CD4-positive, alpha-beta memory T cell (primary cell): ENCODE results near the gene ZNF217. TPM values are rescaled to one million over a fixed set of nuclear protein-coding genes. Genes with fewer than 3 reads are reported as not detected.
"Not testable (repeated sequence)": the region's sequence is repeated elsewhere in the genome, so short reads cannot be mapped to it uniquely, and the experiment has no call there.

Experiments
- CTCF ChIA-PET: fragments of 350-600 bp; sonication (Branson Sonifier 250); formaldehyde crosslinking; loops from one replicate; lab custom pipeline; 2021; ENCODE audit warnings: inconsistent platforms; ENCODE audit not compliant: partially characterized antibody; lab: Charles Lee
- POLR2A ChIA-PET: fragments of 350-600 bp; sonication (Branson Sonifier 250); formaldehyde crosslinking; loops from one replicate; lab custom pipeline; 2021; ENCODE audit not compliant: partially characterized antibody; lab: Charles Lee
- DNase-seq, 5 donors: peaks; one replicate each; pipeline versions ENCODE4 v3.0.0 to v3.0.0-alpha.2; 2020 to 2022; ENCODE audit warnings: mixed read lengths in 1 of 5
- H3K27ac ChIP-seq: one replicate; pipeline ENCODE4 v1.7.0; 2013; ENCODE audit warnings: low read depth, low read length
- H3K27me3 ChIP-seq: 2 replicates; pipeline ENCODE4 v1.7.0; 2013; ENCODE audit warnings: mild to moderate bottlenecking, low read length, moderate library complexity; ENCODE audit not compliant: insufficient read depth
- H3K36me3 ChIP-seq: 2 replicates; pipeline ENCODE4 v1.7.0; 2013; ENCODE audit warnings: mild to moderate bottlenecking, low read length, moderate library complexity; ENCODE audit not compliant: insufficient read depth
- H3K4me1 ChIP-seq: 2 replicates; pipeline ENCODE4 v1.7.0; 2013; ENCODE audit warnings: mild to moderate bottlenecking, low read length, moderate library complexity; ENCODE audit not compliant: insufficient read depth
- H3K4me3 ChIP-seq, 2 donors: one replicate each; pipeline ENCODE4 v1.7.0; 2013; ENCODE audit warnings: low read length in 2 of 2, mild to moderate bottlenecking in 1 of 2
- H3K9me3 ChIP-seq, 2 donors: one replicate each; pipeline ENCODE4 v1.7.0; 2013; ENCODE audit warnings: low read length in 2 of 2, control low read depth in 1 of 2; ENCODE audit not compliant: control insufficient read depth in 1 of 2
- H3K27ac Mint-ChIP-seq, 7 donors: one replicate each; pipeline ENCODE4 v1.8.0; 2020 to 2021; ENCODE audit warnings: mixed read lengths in 7 of 7, mild to moderate bottlenecking in 6 of 7, inconsistent platforms in 3 of 7, moderate library complexity in 3 of 7
- H3K27me3 Mint-ChIP-seq, 2 donors: one replicate each; pipeline ENCODE4 v1.8.0; 2020 to 2021; ENCODE audit warnings: mixed read lengths in 2 of 2
- H3K36me3 Mint-ChIP-seq, 2 donors: one replicate each; pipeline ENCODE4 v1.8.0; 2020 to 2021; ENCODE audit warnings: mixed read lengths in 2 of 2, inconsistent platforms in 1 of 2, mild to moderate bottlenecking in 1 of 2
- H3K4me1 Mint-ChIP-seq, 4 donors: one replicate each; pipeline ENCODE4 v1.8.0; 2020 to 2021; ENCODE audit warnings: mixed read lengths in 4 of 4, mild to moderate bottlenecking in 1 of 4
- H3K4me3 Mint-ChIP-seq, 8 donors: one replicate each; pipeline ENCODE4 v1.8.0; 2020 to 2021; ENCODE audit warnings: mixed read lengths in 8 of 8, mild to moderate bottlenecking in 7 of 8, moderate library complexity in 6 of 8, inconsistent platforms in 3 of 8
- H3K9me3 Mint-ChIP-seq, 8 donors: one replicate each; pipeline ENCODE4 v1.8.0; 2020 to 2021; ENCODE audit warnings: mixed read lengths in 8 of 8, mild to moderate bottlenecking in 5 of 8, inconsistent platforms in 3 of 8, moderate library complexity in 1 of 8
- intact Hi-C: fragments of 100-400 bp; cut with micrococcal nuclease; formaldehyde crosslinking; loops from one replicate; pipeline ENCODE4 v1.15.1; 2023
- polyA plus RNA-seq, 2 donors: library from polyadenylated mRNA; unstranded; fragments of 300-500 nt; fragmentation: Illumina TruSeq; gene quantifications; one replicate each; pipeline ENCODE4 v1.2.3, GENCODE V29; 2021
- total RNA-seq, 2 experiments: library from RNA; stranded (reverse); gene quantifications; one replicate each; pipeline ENCODE4 v1.2.3, GENCODE V29; 2021

The ZNF217 gene
- total and polyA plus RNA-seq, 4 experiments from 2014 or later, result 11.6 to 111 (median 64.4) TPM

DNA sequence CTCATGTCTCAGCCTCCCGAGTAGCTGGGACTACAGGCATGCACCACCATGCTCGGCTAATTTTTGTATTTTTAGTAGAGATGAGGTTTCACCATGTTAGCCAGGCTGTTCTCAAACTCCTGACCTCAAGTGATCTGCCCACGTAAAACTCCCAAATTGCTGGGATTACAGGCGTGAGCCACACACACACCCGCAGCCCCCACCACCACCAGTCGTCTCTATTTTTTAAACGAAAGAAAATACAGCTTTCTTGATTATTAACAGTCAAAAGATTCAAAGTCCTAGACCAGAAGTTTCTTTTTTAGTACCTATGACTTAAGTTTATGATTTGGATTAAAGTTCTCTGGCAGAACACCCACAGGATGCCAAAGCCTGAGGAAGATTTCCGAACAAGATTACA, 18.6 kb upstream of the ZNF217 start:
- ChIA-PET POLR2A (interaction anchor here (2.8 to 7.4 kb wide), 4 partner anchors 10 to 30 kb away, joined by 23 to 198 read pairs (median 116); partner anchors contain the start of gene ZNF217), CTCF (interaction anchor here (0.9 to 4.8 kb wide), 2 partner anchors 10 to 261 kb away, joined by 3 to 39 read pairs; no protein-coding TSS in a partner anchor)
- DNase-seq, H3K36me3 ChIP-seq, H3K9me3 Mint-ChIP-seq, H3K4me3 ChIP-seq, H3K4me3 Mint-ChIP-seq, intact Hi-C loops, H3K27me3 ChIP-seq, H3K27ac ChIP-seq, H3K9me3 ChIP-seq, H3K27me3 Mint-ChIP-seq: not testable (repeated sequence)
- peaks cover 29% of the 10 kb centered on the region for H3K4me1 ChIP-seq
- peaks cover 7 to 11% of the 10 kb centered on the region in 2 donors for H3K36me3 Mint-ChIP-seq
- peaks cover 13 to 28% (median 22%) of the 10 kb centered on the region in 4 donors for H3K4me1 Mint-ChIP-seq
- peak overlapping the region in 2 of 7 donors; percentile 12 to 52 for H3K27ac Mint-ChIP-seq

DNA sequence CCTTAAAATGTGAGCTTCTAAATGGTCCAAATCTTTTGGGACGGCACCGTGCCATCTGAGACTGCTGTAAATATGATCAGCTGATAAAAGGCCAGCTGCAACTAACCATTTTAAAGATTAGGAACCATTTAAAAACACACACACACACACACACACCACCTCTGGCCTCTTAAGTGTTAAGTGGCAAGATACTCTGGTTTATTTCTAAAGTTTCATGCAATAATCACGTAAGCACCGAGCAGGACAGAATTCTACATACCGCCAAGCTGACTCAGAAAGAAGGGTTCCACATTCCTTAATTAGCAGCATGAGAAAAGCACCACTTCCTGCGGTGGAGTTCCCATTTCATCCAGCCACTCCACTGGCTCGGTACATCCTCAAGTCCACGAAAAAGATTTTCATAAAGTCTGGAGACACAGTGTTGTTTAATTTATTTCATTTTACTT, 17.8 kb upstream of the ZNF217 start:
- Histone ChIP-seq H3K36me3 (no peaks in the 10 kb centered on the region), H3K9me3 (no peaks in the 10 kb centered on the region), H3K27me3 (no peaks in the 10 kb centered on the region), H3K4me3 (no peak overlapping the region), H3K4me1 (peaks cover 33% of the 10 kb centered on the region), H3K27ac (no peak overlapping the region)
- intact Hi-C loops, result no loop called here
- no peak for DNase-seq
- Mint-ChIP-seq H3K27ac (peak overlapping the region in 2 of 7 donors; percentile 13 to 73), H3K4me1 (peaks cover 13 to 28% (median 22%) of the 10 kb centered on the region in 4 donors), H3K4me3 (no peak overlapping the region), H3K36me3 (peaks cover 7 to 11% of the 10 kb centered on the region in 2 donors), H3K9me3 (peaks cover 0 to 3% (median 0%) of the 10 kb centered on the region in 8 donors), H3K27me3 (no peaks in the 10 kb centered on the region)
- ChIA-PET POLR2A (interaction anchor here (2.3 to 7.4 kb wide), 4 partner anchors 11 to 288 kb away, joined by 9 to 198 read pairs (median 116); partner anchors contain the start of gene ZNF217), CTCF (interaction anchor here (2.6 to 4.8 kb wide), 3 partner anchors 11 to 49 kb away, joined by 10 to 39 read pairs (median 17); no protein-coding TSS in a partner anchor)

DNA sequence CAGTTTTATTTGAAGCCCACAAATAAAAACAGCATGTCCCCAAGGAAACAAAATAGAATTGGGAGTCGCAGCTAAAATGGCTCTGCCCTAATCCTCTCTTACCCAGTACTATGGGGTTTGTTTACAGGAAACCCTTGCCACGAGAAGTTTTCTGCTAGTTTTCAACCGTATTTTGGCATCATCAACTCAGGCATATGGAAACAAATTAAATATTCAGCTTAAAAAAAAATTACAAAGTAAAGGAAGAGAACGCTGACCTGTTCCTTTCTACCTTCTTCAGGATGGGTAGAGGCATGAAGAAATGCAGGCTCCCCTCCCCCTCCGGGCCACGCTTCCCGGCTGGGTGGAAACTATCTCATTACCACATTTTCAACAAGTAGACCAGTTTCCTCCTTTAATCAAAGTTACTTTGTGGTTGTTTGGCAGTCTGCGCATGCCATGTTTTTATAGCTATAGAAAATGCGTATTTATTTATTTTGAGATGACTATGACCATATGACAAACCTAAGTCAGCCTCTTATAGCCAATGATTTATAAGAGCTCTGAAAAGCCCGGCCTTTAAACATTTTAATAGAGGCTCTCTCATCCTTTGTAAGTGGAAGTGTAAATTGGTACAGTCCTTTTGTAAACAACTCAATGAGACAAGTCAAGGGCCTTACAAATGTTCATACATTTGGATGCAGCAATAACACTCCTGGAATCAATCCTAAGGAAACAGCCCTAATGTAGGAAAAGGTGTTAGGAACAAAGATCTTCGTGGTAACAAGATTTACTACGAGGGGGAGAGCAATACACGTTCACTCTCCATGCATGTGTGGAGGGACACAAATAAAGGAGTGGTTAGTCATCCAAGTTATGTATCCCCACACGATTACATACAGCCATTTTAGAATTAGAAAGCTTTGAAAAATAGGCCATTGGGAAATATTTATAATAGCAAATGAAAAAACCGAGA, 16.1 kb upstream of the ZNF217 start:
- H3K27me3 ChIP-seq, result no peaks in the 10 kb centered on the region
- Mint-ChIP-seq H3K4me1 (peaks cover 13 to 32% (median 24%) of the 10 kb centered on the region in 4 donors), H3K27ac (peak overlapping the region; percentile 94 to 99 (median 98)), H3K4me3 (peak overlapping the region; percentile 70 to 90 (median 88)), H3K9me3 (peaks cover 0 to 3% (median 0%) of the 10 kb centered on the region in 8 donors), H3K36me3 (peaks cover 13 to 15% of the 10 kb centered on the region in 2 donors), H3K27me3 (no peaks in the 10 kb centered on the region)
- intact Hi-C loops, result loop anchor here (1.0 kb wide), 3 partner anchors 15 to 34 kb away; no protein-coding TSS in a partner anchor
- H3K9me3 ChIP-seq, result no peaks in the 10 kb centered on the region
- DNase-seq, result peak; percentile 85 to 90 (median 87)
- peak overlapping the region; percentile 60 for H3K27ac ChIP-seq
- POLR2A ChIA-PET, result interaction anchor here (0.8 to 7.4 kb wide), 38 partner anchors 9 to 340 kb away, joined by 3 to 198 read pairs (median 5); partner anchors contain the start of gene ZNF217
- no peaks in the 10 kb centered on the region for H3K36me3 ChIP-seq
- H3K4me1 ChIP-seq, result peaks cover 37% of the 10 kb centered on the region
- H3K4me3 ChIP-seq, result peak overlapping the region; percentile 38 to 51
- CTCF ChIA-PET, result interaction anchor here (1.0 to 4.8 kb wide), 15 partner anchors 12 to 325 kb away, joined by 3 to 39 read pairs (median 7); no protein-coding TSS in a partner anchor

DNA sequence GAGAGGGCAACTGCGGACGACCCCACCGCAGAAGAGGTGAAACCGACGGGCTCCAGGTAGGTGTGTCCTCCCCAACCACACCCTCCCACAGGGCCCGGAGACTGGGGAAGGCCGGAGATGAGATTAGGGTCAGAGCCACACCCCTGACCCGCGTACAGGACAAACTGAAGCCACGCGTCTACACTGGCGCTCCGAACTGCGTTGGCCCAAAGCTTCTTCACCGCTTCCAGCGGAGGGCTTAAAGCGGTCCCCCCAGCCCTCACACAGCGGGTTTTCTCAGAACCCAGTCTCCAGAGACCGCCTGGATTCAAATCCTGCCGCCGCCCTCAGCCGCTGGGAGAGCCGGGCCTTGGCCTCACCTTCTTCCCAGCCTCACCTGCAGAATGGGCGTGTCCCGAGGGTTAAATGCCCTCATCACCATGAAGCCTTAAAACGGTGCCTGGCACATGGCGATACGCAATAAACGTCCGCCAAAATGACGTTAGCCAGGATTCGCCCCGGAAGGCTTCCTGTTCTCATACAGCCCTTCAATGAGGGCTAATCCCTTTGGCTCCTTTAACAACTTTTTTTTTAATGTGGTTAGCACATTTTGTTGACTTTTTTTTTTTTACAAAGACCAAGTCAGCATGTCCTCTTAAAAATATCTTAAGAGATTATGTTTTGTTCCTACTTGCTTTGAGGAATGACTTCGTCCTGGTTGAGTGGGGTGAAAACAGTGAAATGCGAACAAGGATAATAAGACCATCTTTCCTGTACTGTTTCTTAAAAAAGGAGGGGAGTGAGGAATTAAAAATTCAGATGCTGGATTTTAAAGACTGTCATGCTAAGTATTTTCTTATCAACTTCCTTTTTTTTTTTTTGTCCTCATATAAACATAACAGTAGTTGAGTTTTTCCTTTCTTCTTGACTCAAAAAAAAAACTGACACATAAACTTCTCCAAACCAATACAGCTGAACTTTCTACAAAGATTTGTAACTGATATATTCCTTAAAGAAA, 15.1 kb upstream of the ZNF217 start:
- no peaks in the 10 kb centered on the region for H3K27me3 Mint-ChIP-seq

DNA sequence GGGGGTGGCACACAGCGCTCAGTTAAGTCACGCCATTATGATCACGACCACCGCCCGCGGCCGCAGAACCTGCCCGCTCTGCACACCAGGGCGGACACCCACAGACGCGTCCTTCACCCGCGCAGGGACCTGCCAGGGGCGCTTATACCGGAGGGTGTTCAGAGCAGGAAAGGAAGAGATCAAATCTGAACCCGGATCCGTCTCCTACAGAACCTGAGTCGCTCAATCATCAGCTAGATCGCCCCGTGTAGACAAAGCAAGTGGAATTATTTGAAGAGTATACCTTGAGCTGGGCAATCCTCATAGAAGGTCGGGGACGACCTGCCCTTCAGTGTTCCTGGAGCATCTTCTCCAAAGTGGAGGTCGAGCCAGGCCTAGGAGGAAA, 14.4 kb upstream of the ZNF217 start:
- peak overlapping the region; percentile 45 to 89 (median 79) for H3K4me3 Mint-ChIP-seq
- ChIA-PET CTCF (no interaction called here), POLR2A (interaction anchor here (0.5 to 7.4 kb wide), 6 partner anchors 13 to 264 kb away, joined by 4 to 198 read pairs (median 73); partner anchors contain the start of gene ZNF217)
- H3K27me3 ChIP-seq, result no peaks in the 10 kb centered on the region
- peaks cover 0 to 3% (median 0%) of the 10 kb centered on the region in 8 donors for H3K9me3 Mint-ChIP-seq
- no peak overlapping the region for H3K4me3 ChIP-seq
- no peak for DNase-seq
- no peaks in the 10 kb centered on the region for H3K27me3 Mint-ChIP-seq
- intact Hi-C loops, result loop anchor here (1.0 kb wide), 1 partner anchor 9 kb away; no protein-coding TSS in a partner anchor
- peak overlapping the region; percentile 60 for H3K27ac ChIP-seq
- H3K36me3 Mint-ChIP-seq, result peaks cover 16 to 17% of the 10 kb centered on the region in 2 donors
- peaks cover 37% of the 10 kb centered on the region for H3K4me1 ChIP-seq
- H3K36me3 ChIP-seq, result no peaks in the 10 kb centered on the region
- peak overlapping the region; percentile 94 to 99 (median 98) for H3K27ac Mint-ChIP-seq
- no peaks in the 10 kb centered on the region for H3K9me3 ChIP-seq
- peaks cover 16 to 42% (median 29%) of the 10 kb centered on the region in 4 donors for H3K4me1 Mint-ChIP-seq

More for the DNA sequence above, 15.1 kb upstream of the ZNF217 start:
- Histone ChIP-seq H3K27ac (peak overlapping the region; percentile 60), H3K4me3 (peak overlapping the region; percentile 38 to 51), H3K4me1 (peaks cover 37% of the 10 kb centered on the region), H3K9me3 (no peaks in the 10 kb centered on the region), H3K36me3 (no peaks in the 10 kb centered on the region), H3K27me3 (no peaks in the 10 kb centered on the region)
- Mint-ChIP-seq H3K9me3 (peaks cover 0 to 3% (median 0%) of the 10 kb centered on the region in 8 donors), H3K27ac (peak overlapping the region; percentile 94 to 99 (median 98)), H3K36me3 (peaks cover 16 to 17% of the 10 kb centered on the region in 2 donors), H3K4me3 (peak overlapping the region; percentile 70 to 90 (median 88)), H3K4me1 (peaks cover 14 to 39% (median 29%) of the 10 kb centered on the region in 4 donors)
- CTCF ChIA-PET, result interaction anchor here (1.3 to 4.8 kb wide), 10 partner anchors 13 to 326 kb away, joined by 4 to 39 read pairs (median 10); no protein-coding TSS in a partner anchor
- peak; percentile 47 to 63 (median 50) for DNase-seq
- intact Hi-C loops, result loop anchor here (1.0 kb wide), 4 partner anchors 9 to 35 kb away; no protein-coding TSS in a partner anchor
- POLR2A ChIA-PET, result interaction anchor here (0.5 to 7.4 kb wide), 33 partner anchors 8 to 341 kb away, joined by 3 to 198 read pairs (median 5); partner anchors contain the start of gene ZNF217
